Activated naive CD8-positive, alpha-beta T cell treated with anti-CD3 and anti-CD28 coated beads, Interleukin-2, amount 50 U/mL, for 16 hours (primary cell): ENCODE results near the gene PLBD1.

ENCODE experiments used
- DNase-seq: peaks from one replicate; pipeline ENCODE4 v3.0.0-alpha.2; 2020; ENCODE audit warnings: low read depth, low spot score

Gene PLBD1

GRCh38 chr12:14505626-14506596 is 61.8 kb downstream of the PLBD1 start:
- DNase-seq = no peak

DNA sequence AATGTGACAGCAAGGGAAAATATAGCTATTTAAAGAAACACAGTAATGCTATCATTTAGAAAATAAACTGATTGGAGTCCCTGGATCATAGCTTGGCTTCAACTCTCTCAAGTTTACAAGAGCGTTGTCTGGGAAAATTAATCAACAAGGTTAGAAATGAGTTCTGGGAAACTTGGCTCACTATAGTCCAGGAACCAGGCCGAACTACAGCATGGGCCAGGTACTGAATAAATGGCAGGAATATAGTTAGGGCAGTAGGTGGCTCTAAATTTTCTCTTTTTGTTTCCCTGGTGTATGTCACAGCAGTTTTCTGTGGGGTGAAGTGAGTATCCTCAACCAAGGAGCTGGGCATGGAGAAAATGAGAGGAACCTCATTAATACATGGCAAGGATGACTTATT is 72.4 kb downstream of the PLBD1 start:
- no peak for DNase-seq

GRCh38 chr12:14482886-14483285 is 84.8 kb downstream of the PLBD1 start:
- DNase-seq = no peak

DNA sequence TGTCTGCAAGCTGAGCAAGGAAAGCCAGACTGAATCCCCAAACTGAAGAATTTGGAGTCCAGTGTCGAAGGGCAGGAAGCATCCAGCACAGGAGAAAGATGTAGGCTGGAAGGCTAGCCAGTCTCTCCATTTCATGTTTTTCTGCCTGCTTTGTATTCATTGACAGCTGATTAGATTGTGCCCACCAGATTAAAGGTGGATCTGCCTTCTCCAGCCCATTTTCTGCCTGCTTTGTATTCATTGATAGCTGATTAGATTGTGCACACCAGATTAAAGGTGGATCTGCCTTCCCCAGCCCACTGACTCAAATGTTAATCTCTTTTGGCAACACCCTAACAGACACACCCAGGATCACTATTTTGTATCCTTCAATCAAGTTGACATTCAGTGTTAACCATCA is 85.3 kb downstream of the PLBD1 start:
- DNase-seq = no peak

DNA sequence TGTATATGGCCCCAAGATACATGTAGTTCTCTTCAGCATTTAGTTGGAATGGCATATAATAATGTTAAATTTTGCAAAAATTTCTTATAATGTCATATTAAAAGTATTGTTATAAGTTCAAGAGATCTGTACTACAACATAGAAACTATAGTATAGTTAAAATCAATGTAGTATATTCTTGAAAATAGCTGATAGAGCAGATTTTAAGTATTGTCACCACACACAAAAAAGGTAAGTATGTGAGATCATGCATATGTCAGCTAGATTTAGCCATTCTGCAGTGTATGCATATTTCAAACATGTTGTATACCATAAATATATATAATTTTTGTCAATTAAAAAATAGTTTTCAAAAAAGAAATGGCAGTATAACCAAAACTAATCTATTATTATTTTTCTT is 86.5 kb downstream of the PLBD1 start:
- no peak for DNase-seq

GRCh38 chr12:14479004-14479403 is 88.7 kb downstream of the PLBD1 start:
- no peak for DNase-seq

DNA sequence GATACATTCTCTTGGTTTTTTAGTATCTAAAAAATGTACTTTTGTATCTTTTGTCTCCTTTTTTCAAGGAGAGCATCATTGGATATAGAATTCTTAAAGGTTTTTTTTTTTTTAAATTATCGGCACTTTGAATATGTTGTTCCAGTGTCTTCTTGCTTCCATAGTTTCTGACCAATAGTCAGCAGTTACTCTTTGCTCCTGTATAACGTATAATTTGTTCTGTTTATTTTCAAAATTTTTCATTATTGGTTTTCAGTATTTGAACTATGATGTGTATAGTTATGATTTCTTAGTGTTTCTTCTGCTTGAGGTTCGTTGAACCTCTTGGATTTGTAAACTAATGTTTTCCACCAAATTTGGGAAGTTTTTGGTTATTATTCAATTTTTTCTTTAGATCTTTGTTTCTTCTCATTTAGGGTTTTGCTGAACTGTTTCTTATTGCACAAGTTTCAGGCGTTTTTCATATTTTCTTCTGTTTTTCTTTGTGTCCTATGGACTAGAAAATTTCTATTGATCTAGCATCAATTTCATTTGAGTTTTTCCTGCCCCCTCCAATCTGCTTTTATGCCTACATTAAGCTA is 93.9 kb downstream of the PLBD1 start:
- no peak for DNase-seq

DNA sequence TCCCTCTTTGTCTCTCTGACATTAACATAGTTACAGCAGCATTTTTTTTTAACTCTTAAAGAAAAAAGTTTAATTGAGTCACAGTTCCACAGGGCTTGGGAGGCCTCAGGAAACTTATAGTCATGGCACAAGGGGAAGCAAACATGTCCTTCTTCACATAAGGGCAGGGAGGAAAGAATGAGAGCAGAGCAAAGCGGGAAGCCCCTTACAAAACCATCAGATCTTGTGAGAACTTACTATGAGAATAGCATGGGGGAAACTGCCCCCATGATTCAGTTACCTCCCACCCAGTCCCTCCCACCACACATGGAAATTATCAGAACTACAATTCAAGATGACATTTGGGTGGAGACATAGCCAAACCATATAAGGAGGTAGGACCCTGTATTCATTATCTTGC is 96.2 kb downstream of the PLBD1 start:
- no peak for DNase-seq

DNA sequence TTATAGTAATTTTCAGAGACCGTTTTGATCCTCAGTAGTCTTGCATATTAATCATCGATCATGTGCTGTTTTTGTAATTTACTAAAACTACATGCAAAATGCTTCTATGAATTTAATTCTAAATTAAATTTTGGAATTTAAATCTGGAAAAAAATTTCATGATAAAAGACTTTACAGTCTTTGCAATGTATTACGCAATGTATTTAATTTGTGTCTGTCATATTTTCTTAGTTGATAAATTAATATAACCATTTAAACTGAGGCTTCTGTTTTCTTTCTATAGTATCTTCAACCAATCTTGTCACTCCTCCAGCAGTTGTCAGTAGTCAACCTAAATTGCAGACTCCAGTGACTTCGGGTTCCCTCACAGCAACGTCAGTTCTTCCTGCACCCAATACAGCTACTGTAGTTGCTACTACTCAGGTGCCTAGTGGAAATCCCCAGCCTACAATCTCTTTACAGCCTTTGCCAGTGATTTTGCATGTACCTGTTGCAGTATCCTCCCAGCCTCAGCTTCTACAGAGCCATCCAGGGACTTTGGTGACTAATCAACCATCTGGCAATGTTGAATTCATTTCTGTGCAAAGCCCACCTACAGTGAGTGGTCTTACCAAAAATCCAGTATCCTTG is 107.4 kb downstream of the PLBD1 start:
- DNase-seq = no peak

DNA sequence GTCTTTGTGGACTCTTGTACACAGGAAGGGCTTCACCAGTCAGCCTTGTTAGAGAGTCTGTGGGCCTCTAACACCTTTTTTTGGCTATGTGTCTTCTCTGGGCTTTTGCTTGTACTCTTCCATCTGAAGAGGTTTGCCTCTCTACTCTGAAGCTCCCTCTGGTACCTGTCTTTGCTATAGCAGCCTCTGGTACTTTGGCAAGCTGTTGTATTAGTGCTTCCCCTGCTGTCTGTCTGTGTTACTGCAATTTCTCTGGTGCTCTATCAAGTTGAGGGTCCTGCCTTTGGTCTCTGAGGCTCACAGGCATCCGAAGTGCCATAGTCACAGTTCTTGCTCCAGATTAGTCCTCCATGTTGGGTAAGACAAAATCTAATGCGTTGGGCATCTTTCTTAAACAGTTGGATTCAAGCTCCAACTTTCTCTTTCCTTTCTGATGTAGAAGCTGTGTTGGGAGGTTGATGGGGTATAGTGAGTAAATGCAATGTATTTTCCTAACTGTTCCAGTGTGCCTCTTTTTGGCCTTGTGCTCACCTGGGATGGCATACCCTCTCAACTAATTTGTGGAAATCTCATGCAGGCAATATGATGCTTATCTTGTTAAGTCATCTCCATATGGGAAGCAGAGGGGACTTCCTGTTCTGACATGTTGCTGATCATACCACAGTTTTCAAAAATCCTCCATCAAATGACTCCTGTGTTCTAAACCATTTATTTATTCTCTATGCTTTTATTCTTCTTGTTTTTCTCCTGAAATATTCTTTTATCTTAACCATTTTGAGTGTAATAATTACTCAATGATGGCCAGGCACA is 113.4 kb downstream of the PLBD1 start:
- DNase-seq = no peak
